GM18499 (cell line): ENCODE data around the gene SYTL2.

Experiments
- ATAC-seq: cut with Tn5 transposase; IDR thresholded peaks from one replicate; pipeline ENCODE4 v1.9.1; 2021; ENCODE audit warnings: moderate number of reproducible peaks; ENCODE audit not compliant: insufficient read depth, unreplicated experiment

The SYTL2 gene

DNA sequence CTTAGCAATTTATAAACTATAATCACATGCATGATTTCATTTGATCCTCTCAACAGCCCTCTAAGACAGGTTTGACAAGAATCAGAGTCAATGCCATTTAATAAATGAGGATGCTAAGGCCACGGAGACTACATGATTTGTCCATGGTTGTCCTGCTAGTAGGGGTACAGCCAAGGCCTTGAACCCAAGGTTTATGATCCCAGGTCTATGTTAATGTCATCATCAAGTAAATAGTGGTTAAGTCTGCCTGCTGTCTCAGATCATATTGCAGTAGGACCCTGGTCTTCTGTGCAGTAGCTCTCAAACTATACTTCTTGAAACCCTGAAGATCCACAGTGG, 17.7 kb upstream of the SYTL2 start:
- no peak for ATAC-seq

DNA sequence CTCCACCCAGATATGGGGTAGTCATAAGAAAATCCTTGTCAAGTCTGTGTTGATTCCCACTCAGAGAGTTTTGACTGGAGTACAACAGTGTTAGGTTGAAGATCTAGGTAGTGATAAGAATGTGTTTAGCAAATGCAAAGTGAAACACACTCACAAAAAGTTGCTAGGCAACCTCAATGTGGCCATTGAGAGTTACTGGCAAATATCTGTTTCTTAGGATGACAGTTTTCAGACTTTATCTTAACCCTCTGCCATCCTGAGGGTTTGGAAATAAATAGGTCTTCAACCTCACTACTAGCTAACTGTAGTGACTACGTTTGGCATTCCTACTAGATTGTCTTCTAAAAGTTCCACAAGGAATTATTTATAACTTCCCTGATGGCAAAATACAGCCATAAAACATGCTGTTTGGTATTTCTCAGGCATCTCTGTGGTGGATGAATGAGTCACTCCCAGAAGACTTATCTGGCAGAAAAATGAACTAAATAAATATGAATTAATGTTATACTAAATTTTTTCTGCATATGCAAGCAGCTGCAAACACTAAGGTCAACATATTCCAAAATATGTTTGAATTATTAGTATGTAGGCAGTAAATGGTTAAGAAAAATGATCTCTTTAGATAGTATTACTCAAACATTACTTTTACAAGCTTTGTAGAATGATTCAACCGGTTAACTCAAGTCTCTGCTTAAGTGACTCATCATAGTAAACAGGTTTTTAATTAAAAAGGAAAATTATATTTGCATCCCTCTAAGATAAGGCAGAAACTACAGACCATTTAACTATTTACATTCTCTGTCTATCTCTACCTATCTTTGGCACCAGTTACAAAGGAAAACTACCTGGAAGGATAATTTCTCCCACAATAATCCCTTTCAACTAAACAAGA, 17.1 kb upstream of the SYTL2 start:
- ATAC-seq: no peak

DNA sequence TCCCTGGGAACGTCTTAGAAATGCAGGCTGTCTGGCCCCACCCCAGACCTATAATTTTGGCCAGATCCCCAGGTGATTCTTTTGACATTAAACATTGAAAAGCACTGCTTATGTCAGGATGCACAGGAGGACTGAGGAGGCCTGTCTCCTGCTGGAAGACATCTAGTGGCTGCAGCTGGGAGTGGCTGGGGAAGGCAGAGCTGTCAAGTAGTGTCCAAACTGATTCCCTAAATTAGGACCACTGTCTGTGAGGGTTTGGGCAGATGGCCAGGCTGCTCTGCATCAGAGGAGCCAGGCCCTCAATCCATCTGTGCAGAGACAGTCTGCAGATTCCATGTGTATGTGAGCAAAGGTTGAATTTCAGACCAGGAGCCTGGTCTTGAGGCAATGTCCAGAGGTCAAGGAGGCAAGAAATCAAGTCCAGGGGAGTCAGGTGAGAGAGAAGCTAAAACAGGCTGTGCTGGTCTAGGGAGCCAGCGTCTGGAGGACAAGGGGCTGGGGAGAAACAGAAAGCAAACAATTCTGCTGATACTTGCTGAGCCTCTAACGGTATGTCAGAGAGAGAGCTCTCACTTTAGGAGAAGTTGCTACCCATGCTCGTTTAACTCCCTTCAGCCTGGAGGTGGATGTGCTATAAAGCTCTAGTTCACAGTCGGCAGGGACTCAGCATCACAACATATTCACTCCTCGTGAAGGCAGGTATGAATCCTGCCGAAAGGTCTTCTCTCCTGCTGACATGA, 15.3 kb upstream of the SYTL2 start:
- ATAC-seq: no peak

DNA sequence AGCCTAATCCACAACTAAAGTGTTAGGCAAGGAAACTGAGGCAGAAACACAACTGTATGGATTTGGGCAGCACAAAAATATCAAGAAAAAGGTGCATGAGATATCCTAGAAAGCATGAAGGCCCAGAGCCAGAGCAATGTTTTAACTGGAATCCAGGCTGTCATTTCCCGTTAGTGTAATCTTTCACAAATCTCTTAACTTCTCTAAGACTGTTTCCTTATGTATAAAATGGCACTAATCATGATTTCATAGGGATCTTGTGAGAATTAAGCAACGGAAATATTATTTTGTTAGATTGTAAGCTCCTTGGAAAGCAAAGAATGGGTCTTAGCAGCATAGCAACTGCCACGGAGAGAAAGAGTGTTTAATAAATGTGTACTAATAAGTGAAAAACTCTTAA, 14.7 kb upstream of the SYTL2 start:
- no peak for ATAC-seq

DNA sequence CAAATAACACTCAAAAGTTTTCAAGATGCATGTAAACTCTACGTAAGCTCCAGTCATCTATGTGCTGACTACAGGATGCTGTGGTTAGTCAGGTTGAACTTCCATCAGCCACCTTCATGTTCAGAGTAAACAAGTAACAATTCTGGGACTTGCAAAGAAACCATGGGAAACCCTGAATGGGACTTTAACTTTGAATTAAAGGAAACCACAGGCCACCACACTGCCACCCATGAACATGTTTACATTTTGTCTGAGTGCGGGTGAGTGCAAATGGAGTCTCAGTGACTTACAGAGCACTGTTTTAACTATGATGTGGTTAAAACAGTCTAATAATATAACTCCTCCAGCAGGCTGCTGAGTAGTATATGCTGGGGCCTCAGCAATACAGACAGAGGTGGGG, 12.9 kb upstream of the SYTL2 start:
- no peak for ATAC-seq

DNA sequence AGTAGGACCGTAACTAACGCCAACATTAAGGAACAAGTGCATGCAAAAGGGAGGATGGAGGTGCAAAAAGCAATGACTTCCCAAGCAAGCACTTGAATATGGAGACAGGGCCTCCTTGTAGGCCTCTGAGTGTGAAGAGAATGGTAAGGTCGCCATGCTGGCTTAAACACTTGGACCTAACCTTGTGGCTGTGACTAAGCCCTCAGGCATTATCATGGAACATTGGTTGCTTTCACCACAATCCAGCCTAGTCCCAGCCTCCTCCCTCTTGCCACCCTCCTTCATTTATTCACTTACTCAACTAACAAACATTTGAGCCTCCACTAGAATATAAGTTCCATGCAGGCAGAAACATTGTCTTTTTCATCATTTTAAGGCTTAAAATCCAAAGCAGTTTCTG, 11.9 kb upstream of the SYTL2 start:
- ATAC-seq: no peak

DNA sequence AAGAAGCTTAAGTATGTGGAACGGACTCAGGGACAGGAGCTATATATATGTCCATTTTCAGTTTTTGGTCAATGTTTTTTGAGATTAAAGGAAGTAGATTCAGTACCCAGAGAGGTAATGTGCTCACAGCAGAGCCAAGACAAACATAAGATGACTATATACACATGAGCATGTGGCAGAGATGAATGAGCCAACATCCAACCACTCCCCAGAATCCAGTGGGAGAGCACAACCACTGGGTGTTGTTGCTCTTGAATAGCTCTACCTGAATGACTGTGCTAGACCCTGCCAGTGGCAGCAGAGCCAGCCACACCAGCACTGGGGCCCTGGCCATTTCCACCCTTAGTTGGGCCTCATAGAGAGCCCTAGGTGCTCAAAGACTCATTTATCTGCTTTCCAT, 10.7 kb upstream of the SYTL2 start:
- no peak for ATAC-seq

DNA sequence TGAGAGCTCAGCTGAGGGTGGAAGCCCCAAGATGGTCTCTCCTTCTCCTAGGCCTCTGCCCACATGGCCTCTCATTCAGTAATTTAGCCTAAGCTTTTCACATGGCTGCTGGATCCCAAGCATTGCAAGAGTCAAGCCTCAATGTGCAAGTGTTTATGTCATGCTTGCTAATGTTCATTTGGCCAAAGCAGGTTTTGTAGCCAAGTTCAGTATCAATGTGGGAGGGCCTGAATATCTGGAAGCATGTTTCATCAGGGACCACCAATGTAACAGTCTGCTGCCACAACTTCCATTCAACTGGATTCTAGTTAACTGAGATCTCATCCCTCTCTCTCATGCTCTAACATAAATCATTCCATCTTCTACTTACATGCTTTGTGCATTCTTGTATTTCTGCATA, 8.5 kb upstream of the SYTL2 start:
- no peak for ATAC-seq

DNA sequence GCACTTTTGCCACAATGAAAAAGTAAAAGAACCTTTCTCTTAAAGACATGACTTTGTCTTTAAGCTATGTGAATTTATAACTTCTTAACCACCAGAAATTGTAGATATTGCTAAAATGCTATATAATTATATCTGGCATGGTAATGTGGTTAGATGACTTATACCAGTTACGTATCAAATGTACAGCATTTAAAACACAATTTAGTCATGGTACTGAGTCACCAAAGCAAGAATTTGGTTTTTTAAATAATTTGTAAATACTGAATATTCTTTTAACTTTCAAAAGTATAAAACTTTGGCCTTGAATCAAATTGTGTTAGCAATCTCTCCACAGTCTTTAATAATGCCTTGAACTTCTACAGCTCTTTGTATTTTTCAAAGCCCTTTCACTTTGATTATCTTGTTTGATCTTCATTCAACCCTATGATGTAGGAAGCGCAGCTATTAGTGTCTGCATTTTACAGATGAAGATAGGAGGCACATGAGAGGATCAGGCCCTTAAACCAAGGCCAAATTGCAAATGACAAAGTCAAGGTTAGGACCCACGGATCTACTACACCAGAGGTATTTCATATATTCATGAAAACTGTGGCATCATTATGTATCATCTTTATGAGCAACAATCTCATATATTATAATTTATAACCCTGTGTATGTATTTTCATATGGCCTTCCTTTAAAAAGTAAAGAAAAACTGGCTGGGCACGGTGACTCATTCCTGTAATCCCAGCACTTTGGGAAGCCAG, 4.4 kb upstream of the SYTL2 start:
- ATAC-seq: no peak

DNA sequence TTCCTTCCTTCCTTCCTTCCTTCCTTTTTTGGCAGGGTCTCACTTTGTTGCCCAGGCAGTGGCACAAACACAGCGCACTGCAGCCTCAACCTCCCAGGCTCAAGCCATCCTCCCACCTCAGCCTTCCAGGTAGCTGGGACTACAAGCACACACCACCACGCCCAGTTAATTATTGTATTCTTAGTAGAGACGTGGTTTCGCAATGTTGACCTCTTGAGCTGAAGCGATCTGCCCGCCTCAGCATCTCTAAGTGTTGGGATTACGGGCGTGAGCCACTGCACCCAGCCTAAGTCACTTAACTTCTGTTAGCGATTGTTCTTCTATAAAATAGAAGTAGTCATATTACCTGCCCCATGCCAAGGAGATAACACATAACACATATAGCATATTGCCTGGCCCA, 2.8 kb upstream of the SYTL2 start:
- no peak for ATAC-seq

DNA sequence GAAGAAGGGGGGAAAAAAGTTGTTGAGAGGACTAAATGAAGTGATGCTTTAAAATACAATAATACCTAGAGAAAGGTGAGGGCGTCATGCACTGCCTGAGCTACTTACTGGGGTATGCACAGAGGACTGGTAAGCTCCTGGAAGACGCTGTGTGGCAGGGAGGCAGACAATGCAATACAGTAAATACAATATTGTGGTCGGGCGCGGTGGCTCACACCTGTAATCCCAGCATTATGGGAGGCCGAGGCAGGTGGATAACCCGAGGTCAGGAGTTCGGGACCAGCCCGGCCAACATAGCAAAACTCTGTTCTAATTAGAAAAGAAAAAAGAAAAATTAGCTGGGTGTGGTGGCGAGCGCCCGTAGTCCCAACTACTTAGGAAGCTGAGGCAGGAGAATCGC, 683 bp upstream of the SYTL2 start:
- no peak for ATAC-seq

DNA sequence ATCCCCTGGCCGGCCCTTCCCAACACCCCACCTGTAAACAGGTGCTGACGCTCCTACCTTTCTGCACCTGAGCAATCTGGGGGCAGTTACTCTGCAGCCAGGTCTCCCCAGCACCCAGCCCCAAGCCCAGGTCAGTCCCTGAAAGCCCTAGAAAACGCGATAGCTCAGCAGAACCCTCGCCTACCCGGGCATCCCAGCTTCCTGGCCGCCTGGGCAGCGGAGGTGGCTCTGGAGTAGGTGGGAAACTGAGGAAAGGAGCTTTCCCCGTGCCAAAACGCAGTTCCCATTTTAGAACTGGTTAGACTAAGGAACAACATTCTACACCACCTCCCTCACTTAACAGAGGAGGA, 445 bp downstream of the SYTL2 start:
- no peak for ATAC-seq

DNA sequence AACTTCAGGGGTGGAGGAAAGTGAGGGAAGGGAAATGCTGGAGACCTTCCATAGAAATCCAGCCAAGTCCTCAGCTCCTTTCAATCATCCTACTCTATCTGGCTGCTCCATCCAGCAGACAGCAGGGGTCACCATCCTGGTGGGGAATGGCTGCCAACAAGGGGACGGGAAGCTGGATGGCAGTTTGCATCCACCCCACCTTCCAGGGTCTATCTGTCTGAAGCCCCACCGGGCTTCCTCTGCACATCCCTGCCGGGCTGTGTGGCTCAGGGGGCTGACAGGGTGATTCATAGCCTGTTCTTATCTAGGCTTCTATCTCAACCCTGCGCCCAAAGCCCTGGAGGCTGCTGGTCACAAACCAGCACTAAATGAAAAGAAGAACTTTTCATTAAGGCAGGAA, 1.1 kb downstream of the SYTL2 start:
- no peak for ATAC-seq

DNA sequence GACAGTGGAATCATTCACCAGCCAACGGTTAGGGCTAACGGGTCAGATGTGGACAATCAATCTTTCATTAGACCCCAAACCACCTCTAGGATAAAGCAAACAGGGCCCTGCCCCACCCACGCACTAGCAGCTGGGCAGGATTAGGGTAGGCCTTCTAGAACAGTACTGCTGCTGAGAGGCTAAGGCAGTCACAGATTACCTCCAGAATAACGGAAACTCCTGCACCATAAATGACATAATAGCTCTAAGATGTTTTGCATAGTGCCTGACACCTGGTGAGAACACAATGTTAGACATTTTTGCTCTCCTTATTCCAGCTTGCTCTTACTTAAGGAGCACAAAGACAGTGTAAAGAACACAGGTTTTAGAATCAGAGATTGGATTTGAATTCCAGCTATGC, 1.8 kb downstream of the SYTL2 start:
- no peak for ATAC-seq

DNA sequence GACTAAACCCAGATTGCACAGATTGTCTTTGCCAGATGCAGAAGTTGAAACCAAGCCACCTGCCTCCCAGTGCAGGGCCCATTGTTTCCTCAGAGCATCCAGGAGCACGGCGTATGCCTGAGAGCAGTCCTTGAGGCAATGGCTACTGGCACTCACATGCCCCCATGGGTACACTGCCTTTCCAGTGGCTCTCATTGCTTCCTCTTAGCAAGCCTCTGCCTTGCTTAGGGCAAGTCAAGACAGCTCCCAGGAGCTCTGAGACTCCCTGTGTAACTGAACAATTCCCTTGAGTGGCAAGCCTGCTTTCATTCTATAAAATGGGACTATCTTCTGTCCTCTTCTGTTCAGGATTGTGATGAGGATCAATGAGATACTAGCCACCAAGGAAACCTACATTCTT, 4.1 kb downstream of the SYTL2 start:
- no peak for ATAC-seq

DNA sequence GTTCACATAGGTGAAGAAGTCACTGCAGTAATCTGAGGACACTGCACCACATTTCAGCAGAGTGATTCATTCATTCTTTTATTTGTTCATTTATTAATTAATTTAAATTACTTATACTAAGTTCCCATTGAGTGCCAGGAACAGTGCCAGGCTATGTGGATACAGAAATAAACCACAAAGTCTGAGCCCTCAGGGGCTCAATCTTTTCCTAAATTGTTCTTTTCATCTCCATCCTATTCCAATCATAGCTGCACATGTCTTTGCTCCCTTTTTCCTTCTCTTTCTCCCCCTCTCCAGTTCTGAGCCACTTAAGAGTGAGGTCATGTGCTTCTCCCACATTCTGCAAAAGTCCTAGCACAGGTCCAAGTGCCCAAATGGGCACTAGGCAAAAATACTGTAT, 4.9 kb downstream of the SYTL2 start:
- no peak for ATAC-seq

DNA sequence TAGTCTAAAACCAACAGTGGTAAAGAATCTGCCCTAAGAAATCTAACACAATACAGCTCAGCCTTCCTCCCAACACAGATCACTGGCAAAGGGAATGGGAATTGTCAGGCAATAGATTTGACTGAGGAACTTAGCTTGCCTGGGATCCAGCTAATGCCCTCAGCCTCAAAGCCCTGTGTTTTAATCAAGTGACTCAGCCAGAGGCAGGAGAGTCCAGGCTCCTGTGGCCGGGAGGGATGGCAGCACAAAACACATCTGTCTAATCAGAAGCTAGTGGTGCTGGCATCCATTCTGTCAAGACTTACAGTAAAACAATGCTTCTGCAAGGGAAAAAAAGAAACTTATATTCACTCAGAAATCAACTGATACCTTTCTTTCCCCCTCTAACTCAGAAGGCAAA, 5.6 kb downstream of the SYTL2 start:
- no peak for ATAC-seq

DNA sequence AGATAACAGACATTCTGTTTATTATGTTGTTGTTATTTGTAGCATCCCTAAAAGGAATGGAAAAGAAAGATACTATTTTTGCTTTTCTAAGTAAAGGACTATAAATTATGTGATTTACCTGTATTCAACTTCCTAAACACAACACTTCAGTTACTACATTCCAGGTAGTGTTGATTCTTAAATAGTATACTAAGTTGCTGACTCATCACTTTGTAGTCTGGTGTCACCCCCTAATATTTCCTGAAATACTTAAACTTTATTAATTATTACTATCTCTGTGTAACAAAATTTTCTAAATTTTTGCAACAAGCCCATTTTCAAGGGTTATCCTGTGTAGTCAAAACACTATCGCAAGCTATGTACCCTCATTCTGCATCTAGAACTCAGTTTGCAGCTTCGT, 7.0 kb downstream of the SYTL2 start:
- ATAC-seq: no peak

DNA sequence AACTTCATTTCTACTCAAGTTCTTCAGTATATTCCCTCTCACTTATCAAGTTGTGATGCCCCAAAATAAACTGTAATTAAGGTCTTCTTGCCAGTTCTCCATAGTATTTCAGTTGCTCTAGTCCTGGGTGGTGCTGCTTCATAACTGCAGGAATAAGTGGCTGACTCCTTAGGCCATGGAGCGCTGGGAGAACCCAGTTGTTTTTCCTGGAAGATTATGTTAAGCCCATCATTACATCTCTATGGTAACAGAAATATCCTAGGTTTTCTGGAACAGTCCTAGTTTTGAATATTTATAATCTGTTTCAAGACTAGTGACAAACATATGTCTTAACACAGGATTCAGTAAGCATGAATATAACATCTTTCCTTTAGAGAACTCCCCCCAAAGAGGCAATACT, 7.6 kb downstream of the SYTL2 start:
- ATAC-seq: no peak

DNA sequence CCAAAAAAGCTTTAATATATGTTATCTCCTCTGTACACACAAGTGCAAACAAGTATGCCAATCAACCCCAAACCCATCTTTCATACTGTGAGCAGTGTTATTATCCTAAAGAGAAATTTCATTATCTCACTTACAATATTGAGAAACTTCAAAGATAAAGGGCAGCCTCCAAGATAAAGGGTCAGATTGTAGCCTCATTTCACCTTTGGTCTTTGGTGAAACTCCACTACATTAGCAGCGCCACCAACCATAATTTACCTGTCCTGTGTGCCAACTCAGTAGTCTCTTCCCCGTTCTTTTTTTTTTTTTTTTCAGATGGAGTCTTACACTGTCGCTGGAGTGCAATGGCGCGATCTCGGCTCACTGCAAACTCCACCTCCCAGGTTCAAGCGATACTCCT, 9.4 kb downstream of the SYTL2 start:
- ATAC-seq: no peak

DNA sequence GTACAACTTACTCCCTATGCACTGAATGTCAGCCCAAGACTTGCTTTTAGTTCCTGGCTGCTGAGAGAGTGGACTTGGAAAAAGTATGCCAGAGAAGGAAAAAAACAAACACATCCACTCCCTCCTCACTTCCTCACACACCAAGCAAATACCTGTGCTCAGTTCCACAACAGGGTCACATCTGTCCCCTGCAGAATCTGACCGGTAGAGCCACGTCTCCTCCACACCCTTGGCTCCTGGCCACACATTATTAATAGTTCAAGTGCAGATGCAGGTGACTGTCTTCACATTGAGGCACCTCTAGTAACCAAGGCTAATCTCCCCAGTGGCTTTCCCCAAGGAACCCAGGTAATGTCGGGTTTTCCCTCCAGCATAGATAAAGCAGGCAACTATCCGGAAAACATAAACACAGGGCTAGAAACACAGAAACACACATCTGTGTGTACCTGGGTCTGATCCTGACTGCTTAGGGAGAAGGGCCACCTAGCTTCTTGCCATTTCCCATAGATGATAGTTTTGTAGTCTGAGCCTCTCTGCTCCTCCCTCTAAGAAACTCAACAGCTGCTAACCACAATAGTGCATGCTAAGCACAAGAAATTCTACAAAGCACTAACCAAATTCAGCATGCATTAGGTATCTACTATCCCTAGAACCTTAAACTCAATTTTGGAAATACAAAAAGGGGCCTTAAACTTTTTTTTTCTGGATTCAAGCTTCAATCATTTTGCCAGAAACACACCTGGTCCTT, 10.2 kb downstream of the SYTL2 start:
- ATAC-seq: no peak
